Measurements from ENCODE around the gene FSTL3. TPM values are rescaled to one million over a fixed set of nuclear protein-coding genes. Genes with fewer than 3 reads are reported as not detected.

FSTL3 gene
- total RNA-seq, 2 donors from 2014 or later: 9.8 to 14.1 TPM

DNA sequence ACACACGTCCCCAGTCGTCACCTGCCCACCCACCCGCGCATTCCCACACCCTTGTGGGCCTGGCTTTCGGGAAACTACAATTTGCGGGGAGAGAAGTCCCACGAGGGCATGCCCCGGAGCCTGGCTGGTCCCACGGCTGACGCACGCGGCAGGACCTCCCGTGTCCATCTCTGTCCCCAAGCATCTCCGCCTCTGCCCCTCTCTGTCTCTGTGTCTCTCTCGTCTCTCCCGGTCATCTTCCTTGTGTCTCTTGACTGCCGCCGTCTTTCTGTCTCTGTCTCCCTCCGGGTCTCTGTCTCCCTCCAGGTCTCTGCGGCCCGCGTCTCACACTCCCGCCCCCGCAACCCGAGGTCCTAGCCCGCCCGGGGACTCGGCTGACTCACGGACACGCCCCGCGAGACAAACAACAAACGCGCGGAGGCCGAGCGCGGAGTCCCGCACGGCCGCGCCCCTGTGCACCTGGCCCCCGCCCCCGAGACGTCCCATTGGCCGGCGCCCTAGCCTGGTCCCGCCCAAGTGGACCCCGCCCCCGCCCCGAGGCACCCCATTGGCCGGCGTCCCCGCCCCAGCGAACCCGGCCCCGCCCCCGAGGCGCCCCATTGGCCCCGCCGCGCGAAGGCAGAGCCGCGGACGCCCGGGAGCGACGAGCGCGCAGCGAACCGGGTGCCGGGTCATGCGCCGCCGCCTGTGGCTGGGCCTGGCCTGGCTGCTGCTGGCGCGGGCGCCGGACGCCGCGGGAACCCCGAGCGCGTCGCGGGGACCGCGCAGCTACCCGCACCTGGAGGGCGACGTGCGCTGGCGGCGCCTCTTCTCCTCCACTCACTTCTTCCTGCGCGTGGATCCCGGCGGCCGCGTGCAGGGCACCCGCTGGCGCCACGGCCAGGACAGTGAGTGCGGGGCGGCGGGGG lies 36.7 kb upstream of the FSTL3 start, which contains the start of gene FGF22:
Gene FGF22, plus strand, starts transcription at position 627 of the 908 bp plus-strand sequence. Its CDS starts 47 bp downstream, at position 674.
- Mint-ChIP-seq H3K27me3 (ENCODE audit: insufficient read depth) (peaks cover 33% of the 10 kb centered on the region), H3K4me1 (no peaks in the 10 kb centered on the region), H3K27ac (peak within 1 kb of the TSS; percentile 35), H3K4me3 (peak within 1 kb of the TSS; percentile 54), H3K9me3 (no peaks in the 10 kb centered on the region), H3K36me3 (ENCODE audit: low read depth) (no peaks in the 10 kb centered on the region)
- peaks cover 21% of the 10 kb centered on the region for H3K27me3 ChIP-seq (ENCODE audit: control insufficient read depth, insufficient read depth, low read length, poor library complexity, severe bottlenecking)
- H3K9ac ChIP-seq (ENCODE audit: extremely low read depth, low read length, poor library complexity, severe bottlenecking): no peak within 1 kb of the TSS
- no peaks in the 10 kb centered on the region for H3K4me1 ChIP-seq (ENCODE audit: control insufficient read depth, insufficient read depth, low read length)
- peak within 1 kb of the TSS; percentile 77 for H3K4me3 ChIP-seq (ENCODE audit: low read length)
- H3K36me3 ChIP-seq (ENCODE audit: control insufficient read depth, insufficient read depth, low read length): no peaks in the 10 kb centered on the region
- no peaks in the 10 kb centered on the region for H3K9me3 ChIP-seq (ENCODE audit: control insufficient read depth, low read length)
- TF ChIP-seq, protein P1, sequence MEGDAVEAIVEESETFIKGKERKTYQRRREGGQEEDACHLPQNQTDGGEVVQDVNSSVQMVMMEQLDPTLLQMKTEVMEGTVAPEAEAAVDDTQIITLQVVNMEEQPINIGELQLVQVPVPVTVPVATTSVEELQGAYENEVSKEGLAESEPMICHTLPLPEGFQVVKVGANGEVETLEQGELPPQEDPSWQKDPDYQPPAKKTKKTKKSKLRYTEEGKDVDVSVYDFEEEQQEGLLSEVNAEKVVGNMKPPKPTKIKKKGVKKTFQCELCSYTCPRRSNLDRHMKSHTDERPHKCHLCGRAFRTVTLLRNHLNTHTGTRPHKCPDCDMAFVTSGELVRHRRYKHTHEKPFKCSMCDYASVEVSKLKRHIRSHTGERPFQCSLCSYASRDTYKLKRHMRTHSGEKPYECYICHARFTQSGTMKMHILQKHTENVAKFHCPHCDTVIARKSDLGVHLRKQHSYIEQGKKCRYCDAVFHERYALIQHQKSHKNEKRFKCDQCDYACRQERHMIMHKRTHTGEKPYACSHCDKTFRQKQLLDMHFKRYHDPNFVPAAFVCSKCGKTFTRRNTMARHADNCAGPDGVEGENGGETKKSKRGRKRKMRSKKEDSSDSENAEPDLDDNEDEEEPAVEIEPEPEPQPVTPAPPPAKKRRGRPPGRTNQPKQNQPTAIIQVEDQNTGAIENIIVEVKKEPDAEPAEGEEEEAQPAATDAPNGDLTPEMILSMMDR (conservative IDR thresholded peaks at IDR 0.05): no peak
- DNase-seq: peak; percentile 98
- no peak within 1 kb of the TSS for H3K27ac ChIP-seq (ENCODE audit: low read depth, low read length)
- 9 to 21% methylated on average over 35 to 106 of the region's 109 CpGs for WGBS, 2 experiments (ENCODE audit: insufficient coverage in 1 of 2, insufficient read length in 1 of 2)

DNA sequence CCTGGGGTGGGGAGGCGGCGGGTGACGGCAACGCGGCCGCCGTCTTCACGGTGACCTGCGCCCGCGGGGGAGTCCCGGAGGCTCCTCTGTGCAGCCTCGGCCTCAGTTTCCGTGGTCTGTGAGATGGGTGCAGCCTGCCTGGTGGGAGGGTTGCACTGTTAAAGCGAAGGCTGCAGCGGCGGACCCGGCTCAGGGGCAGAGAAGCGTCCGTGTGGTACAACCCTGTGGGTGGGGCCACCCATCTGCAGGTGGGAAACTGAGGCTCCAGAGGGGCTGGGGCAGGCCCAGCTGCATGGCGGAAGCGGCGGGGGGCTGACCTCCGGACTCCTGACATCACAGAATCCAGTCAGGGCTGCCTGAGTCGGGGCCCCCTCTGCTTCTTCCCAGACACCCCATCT lies 36.0 kb upstream of the FSTL3 start:
- Histone ChIP-seq H3K27me3 (ENCODE audit: control insufficient read depth, insufficient read depth, low read length, poor library complexity, severe bottlenecking) (peaks cover 21% of the 10 kb centered on the region), H3K4me3 (ENCODE audit: low read length) (no peak overlapping the region), H3K9me3 (ENCODE audit: control insufficient read depth, low read length) (no peaks in the 10 kb centered on the region), H3K9ac (ENCODE audit: extremely low read depth, low read length, poor library complexity, severe bottlenecking) (no peak overlapping the region), H3K27ac (ENCODE audit: low read depth, low read length) (no peak overlapping the region), H3K36me3 (ENCODE audit: control insufficient read depth, insufficient read depth, low read length) (no peaks in the 10 kb centered on the region), H3K4me1 (ENCODE audit: control insufficient read depth, insufficient read depth, low read length) (no peaks in the 10 kb centered on the region)
- Mint-ChIP-seq H3K4me3 (peak overlapping the region; percentile 54), H3K4me1 (no peaks in the 10 kb centered on the region), H3K27me3 (ENCODE audit: insufficient read depth) (peaks cover 33% of the 10 kb centered on the region), H3K27ac (no peak overlapping the region), H3K36me3 (ENCODE audit: low read depth) (no peaks in the 10 kb centered on the region), H3K9me3 (no peaks in the 10 kb centered on the region)
- WGBS, 2 experiments (ENCODE audit: insufficient coverage in 1 of 2, insufficient read length in 1 of 2): 58 to 82% methylated on average over 11 to 25 of the region's 25 CpGs
- TF ChIP-seq, protein P1 (conservative IDR thresholded peaks at IDR 0.05): no peak
- DNase-seq: no peak

DNA sequence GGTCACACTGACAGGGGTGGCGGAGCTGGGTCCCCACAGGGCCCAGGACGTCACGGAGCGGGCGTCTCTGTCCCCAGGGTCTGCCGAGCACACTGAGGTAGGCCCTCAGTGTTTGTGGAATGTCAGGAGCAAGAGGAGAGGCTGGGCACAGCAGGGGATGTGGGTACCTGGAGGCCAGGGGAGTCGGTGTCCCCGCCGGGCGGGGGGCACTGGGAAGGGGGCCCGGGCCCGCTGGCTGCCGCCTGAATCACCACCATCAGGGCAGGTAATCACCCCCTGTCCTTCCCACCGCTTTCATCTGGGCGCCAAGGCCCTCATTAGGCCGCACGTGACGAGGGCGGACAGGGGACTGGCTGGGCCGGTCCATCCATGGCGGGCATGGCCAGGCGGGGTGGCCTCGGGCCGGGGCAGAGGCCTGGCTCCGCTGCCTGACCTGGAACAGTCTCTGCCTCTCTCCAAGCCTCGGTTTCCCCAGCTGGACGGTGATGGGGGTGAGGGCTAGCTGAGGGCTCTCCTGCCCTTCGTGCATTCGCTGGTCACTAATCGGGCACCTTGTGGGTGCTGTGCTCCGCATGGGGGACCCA lies 35.5 kb upstream of the FSTL3 start:
- TF ChIP-seq, protein P1 (conservative IDR thresholded peaks at IDR 0.05): no peak
- no peaks in the 10 kb centered on the region for H3K36me3 ChIP-seq (ENCODE audit: control insufficient read depth, insufficient read depth, low read length)
- H3K9me3 ChIP-seq (ENCODE audit: control insufficient read depth, low read length): no peaks in the 10 kb centered on the region
- no peaks in the 10 kb centered on the region for H3K36me3 Mint-ChIP-seq (ENCODE audit: low read depth)
- peaks cover 21% of the 10 kb centered on the region for H3K27me3 ChIP-seq (ENCODE audit: control insufficient read depth, insufficient read depth, low read length, poor library complexity, severe bottlenecking)
- H3K4me3 Mint-ChIP-seq: no peak overlapping the region
- H3K27me3 Mint-ChIP-seq (ENCODE audit: insufficient read depth): peaks cover 33% of the 10 kb centered on the region
- no peak for DNase-seq
- no peak overlapping the region for H3K27ac ChIP-seq (ENCODE audit: low read depth, low read length)
- H3K4me3 ChIP-seq (ENCODE audit: low read length): no peak overlapping the region
- H3K9me3 Mint-ChIP-seq: no peaks in the 10 kb centered on the region
- no peaks in the 10 kb centered on the region for H3K4me1 Mint-ChIP-seq
- 93% methylated on average over 23 to 31 of the region's 31 CpGs for WGBS, 2 experiments (ENCODE audit: insufficient coverage in 1 of 2, insufficient read length in 1 of 2)
- no peak overlapping the region for H3K9ac ChIP-seq (ENCODE audit: extremely low read depth, low read length, poor library complexity, severe bottlenecking)
- H3K27ac Mint-ChIP-seq: no peak overlapping the region
- H3K4me1 ChIP-seq (ENCODE audit: control insufficient read depth, insufficient read depth, low read length): no peaks in the 10 kb centered on the region

All from endodermal cell (in vitro differentiated cells).